GM18505 (cell line): ENCODE data around the gene DNAJB4.
A peak's percentile ranks its signal among the peaks of the same experiment; 100 is the strongest.
"Not testable (repeated sequence)": the region's sequence is repeated elsewhere in the genome, so short reads cannot be mapped to it uniquely, and the experiment has no call there.

Source experiments
- ATAC-seq: cut with Tn5 transposase; IDR thresholded peaks from one replicate; pipeline ENCODE4 v1.9.1; 2021; ENCODE audit not compliant: unreplicated experiment
- POLR2A ChIP-seq: IDR thresholded peaks from 4 replicates; pipeline ENCODE4 v1.6.1; 2011; ENCODE audit warnings: borderline replicate concordance; ENCODE audit not compliant: insufficient read depth, insufficient read length; ENCODE audit errors: extremely low read depth

The DNAJB4 gene

GRCh38 chr1:78054559-78054958 lies 49.8 kb downstream of the DNAJB4 start:
- no peak for TF ChIP-seq POLR2A
- no peak for ATAC-seq

- ATAC-seq, result no peak
- TF ChIP-seq POLR2A, result no peak
Measured at GRCh38 chr1:78054972-78055371, 50.2 kb downstream of the DNAJB4 start.

GRCh38 chr1:78055565-78056132 lies 50.9 kb downstream of the DNAJB4 start:
- TF ChIP-seq POLR2A, result no peak
- no peak for ATAC-seq

GRCh38 chr1:78058670-78059069 lies 53.9 kb downstream of the DNAJB4 start:
- ATAC-seq, result no peak
- TF ChIP-seq POLR2A, result no peak

GRCh38 chr1:78060857-78061563 lies 56.3 kb downstream of the DNAJB4 start:
- no peak for TF ChIP-seq POLR2A
- ATAC-seq, result peak; percentile 96

GRCh38 chr1:78061825-78062523 lies 57.2 kb downstream of the DNAJB4 start:
- no peak for TF ChIP-seq POLR2A
- ATAC-seq, result no peak

- ATAC-seq, result not testable (repeated sequence)
Measured at GRCh38 chr1:78064886-78065285, 60.1 kb downstream of the DNAJB4 start.
